NB4 (cell line): ENCODE data around the gene FPR1.
A peak's percentile ranks its signal among the peaks of the same experiment; 100 is the strongest.

ENCODE experiments used
- CTCF ChIP-seq: IDR thresholded peaks from one replicate; pipeline ENCODE4 v1.5.1; 2012; ENCODE audit warnings: low read depth, low read length
- MAX ChIP-seq: IDR thresholded peaks from 2 replicates; pipeline ENCODE4 v1.6.1; 2011; ENCODE audit warnings: low read depth, low read length
- MYC ChIP-seq: IDR thresholded peaks from 2 replicates; pipeline ENCODE4 v1.6.1; 2011; ENCODE audit warnings: low read depth, low read length
- POLR2A ChIP-seq: IDR thresholded peaks from 2 replicates; pipeline ENCODE4 v1.6.1; 2011; ENCODE audit warnings: mild to moderate bottlenecking; ENCODE audit not compliant: insufficient read length; ENCODE audit errors: extremely low read depth

GRCh38 chr19:51735759-51736449 is 15.8 kb downstream of the FPR1 start:
- TF ChIP-seq CTCF, result no peak
- TF ChIP-seq POLR2A, result no peak
- TF ChIP-seq MAX, result 0 out of 2 replicates have a peak, but pooled peaks have one; percentile 3
- TF ChIP-seq MYC, result no peak
